Astrocyte of the cerebellum (primary cell): ENCODE results near the gene TSR3.
A peak's percentile ranks its signal among the peaks of the same experiment; 100 is the strongest.

Experiments used
- DNase-seq: peaks from one replicate; pipeline ENCODE4 v3.0.0-alpha.2; 2011; ENCODE audit warnings: low read depth
- H3K4me3 ChIP-seq: 2 replicates; pipeline ENCODE4 v1.5.1; 2011; ENCODE audit warnings: mild to moderate bottlenecking, low read depth, low read length, moderate library complexity
- CTCF ChIP-seq: IDR thresholded peaks from 2 replicates; pipeline ENCODE4 v1.5.1; 2012; ENCODE audit warnings: low read length, low read depth, moderate library complexity, mild to moderate bottlenecking; ENCODE audit errors: missing control alignments
- in situ Hi-C: cut with HindIII; loops from 2 replicates; pipeline ENCODE4 v1.10.0; 2017; ENCODE audit warnings: low sequenced_read_pairs

Gene TSR3

GRCh38 chr16:1356061-1356900 is 4.6 kb upstream of the TSR3 start:
- no peak for TF ChIP-seq CTCF
- no peak overlapping the region for H3K4me3 ChIP-seq
- in situ Hi-C loops: no loop called here
- no peak for DNase-seq

- no peak for DNase-seq
- no peak for TF ChIP-seq CTCF
- H3K4me3 ChIP-seq: no peak overlapping the region
- in situ Hi-C loops: no loop called here
Measured at GRCh38 chr16:1355591-1355990, 3.9 kb upstream of the TSR3 start.

- in situ Hi-C loops: no loop called here
- no peak for TF ChIP-seq CTCF
- no peak for DNase-seq
Measured at GRCh38 chr16:1354815-1355540, 3.3 kb upstream of the TSR3 start.

GRCh38 chr16:1351215-1351581 is 480 bp downstream of the TSR3 start:
- in situ Hi-C loops: no loop called here
- DNase-seq: no peak
- TF ChIP-seq CTCF: no peak
- peak overlapping the region; percentile 94 for H3K4me3 ChIP-seq

More at GRCh38 chr16:1354815-1355540, 3.3 kb upstream of the TSR3 start:
- H3K4me3 ChIP-seq: no peak overlapping the region

GRCh38 chr16:1350691-1351090 is 987 bp downstream of the TSR3 start:
- in situ Hi-C loops: no loop called here
- H3K4me3 ChIP-seq: peak overlapping the region; percentile 94
- DNase-seq: no peak
- TF ChIP-seq CTCF: no peak

GRCh38 chr16:1349951-1350350 is 1.7 kb downstream of the TSR3 start:
- no peak for DNase-seq
- in situ Hi-C loops: no loop called here
- no peak for TF ChIP-seq CTCF
- no peak overlapping the region for H3K4me3 ChIP-seq
